HG03520 (cell line): ENCODE results near the gene PCBD1.
"Not testable (repeated sequence)": the region's sequence is repeated elsewhere in the genome, so short reads cannot be mapped to it uniquely, and the experiment has no call there.

Experiments
- ATAC-seq: cut with Tn5 transposase; IDR thresholded peaks from one replicate; pipeline ENCODE4 v1.9.1; 2021; ENCODE audit warnings: mild to moderate bottlenecking, moderate library complexity; ENCODE audit not compliant: unreplicated experiment

Gene PCBD1

GRCh38 chr10:70887804-70888800 lies at the start of gene PCBD1:
Gene PCBD1, minus strand, starts transcription at chr10:70888565. Its CDS starts 32 bp downstream, at chr10:70888533.
- no peak for ATAC-seq

- ATAC-seq, result no peak
Measured at GRCh38 chr10:70937661-70938060, 49.3 kb upstream of the PCBD1 start.

DNA sequence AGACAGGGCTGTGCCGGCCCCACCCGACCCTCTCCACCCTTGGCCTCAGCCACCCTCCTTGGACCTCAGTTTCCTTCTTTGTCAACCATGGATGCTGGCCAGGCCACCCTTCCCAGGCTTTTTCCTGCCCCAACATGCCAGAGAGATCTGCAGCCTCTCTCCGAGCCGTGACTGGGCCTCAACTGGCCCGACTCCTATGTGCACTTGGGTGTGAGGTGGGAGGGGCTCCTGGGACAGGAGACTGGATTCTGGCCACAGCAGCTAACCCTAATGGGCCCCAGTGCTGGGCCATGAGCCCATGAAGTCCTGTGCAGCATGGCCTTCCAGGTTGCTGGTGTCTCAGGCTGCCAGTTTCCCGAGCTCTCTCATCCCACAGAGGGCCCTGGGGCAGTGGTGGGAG lies 47.7 kb upstream of the PCBD1 start:
- no peak for ATAC-seq

- ATAC-seq, result no peak
Measured at GRCh38 chr10:70935631-70936030, 47.3 kb upstream of the PCBD1 start.

DNA sequence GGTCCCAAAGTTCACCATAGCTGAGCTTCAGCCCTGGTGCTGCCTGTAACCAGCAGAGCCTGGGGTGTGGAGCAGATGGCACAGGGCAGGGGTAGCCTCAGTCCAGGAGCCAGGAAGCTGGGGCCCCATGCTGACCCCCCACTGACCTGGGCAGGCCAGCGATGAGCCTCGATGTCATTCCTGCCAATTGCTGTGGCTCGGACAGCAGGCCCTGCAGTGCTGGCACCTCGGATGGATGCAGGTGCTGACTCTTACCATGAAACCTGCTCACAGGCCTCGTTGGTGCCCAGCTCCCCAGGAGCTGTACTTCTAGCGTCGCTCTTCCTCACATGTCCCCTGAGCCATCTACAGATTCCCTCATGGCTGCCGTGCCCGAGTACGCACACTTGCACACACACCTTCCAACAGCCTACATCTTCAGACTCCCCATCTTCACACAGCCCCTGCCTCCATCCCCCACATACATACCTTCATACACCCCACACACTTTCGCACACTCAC lies 46.8 kb upstream of the PCBD1 start:
- ATAC-seq, result no peak

- ATAC-seq, result no peak
Measured at GRCh38 chr10:70934701-70935100, 46.3 kb upstream of the PCBD1 start.

GRCh38 chr10:70932392-70933196 lies 44.2 kb upstream of the PCBD1 start:
- no peak for ATAC-seq

DNA sequence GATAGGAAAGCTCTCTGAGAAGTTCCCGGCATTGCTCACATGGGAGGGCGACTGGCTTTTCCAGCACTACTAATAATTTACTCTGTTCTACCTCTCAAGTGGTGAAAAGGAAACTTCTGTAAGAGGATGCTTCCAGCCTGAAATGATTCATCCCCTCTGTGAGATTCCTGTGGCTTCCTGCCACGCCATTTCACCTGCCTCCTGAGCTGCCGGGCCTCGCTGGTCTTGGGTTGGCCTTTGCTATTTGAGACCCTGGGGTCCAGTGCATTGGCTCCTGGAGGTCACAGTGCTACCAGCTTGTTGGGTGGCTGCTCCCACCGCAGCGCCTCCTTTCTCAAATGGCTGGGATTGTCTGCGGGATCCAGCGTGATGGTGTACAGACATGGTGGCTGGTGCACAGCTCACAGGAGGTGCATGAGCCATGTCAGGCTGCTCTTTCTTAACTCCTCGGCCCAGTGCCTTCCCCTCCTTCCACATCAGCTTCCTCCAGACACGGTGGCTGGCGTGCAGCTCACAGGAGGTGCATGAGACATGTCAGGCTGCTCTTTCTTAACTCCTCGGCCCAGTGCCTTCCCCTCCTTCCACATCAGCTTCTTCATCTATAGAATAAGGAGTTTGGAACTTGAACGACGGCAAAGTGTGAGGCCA lies 42.9 kb upstream of the PCBD1 start:
- ATAC-seq, result no peak

GRCh38 chr10:70930263-70931000 lies 42.1 kb upstream of the PCBD1 start:
- no peak for ATAC-seq

- no peak for ATAC-seq
Measured at GRCh38 chr10:70928140-70928539, 39.8 kb upstream of the PCBD1 start.

DNA sequence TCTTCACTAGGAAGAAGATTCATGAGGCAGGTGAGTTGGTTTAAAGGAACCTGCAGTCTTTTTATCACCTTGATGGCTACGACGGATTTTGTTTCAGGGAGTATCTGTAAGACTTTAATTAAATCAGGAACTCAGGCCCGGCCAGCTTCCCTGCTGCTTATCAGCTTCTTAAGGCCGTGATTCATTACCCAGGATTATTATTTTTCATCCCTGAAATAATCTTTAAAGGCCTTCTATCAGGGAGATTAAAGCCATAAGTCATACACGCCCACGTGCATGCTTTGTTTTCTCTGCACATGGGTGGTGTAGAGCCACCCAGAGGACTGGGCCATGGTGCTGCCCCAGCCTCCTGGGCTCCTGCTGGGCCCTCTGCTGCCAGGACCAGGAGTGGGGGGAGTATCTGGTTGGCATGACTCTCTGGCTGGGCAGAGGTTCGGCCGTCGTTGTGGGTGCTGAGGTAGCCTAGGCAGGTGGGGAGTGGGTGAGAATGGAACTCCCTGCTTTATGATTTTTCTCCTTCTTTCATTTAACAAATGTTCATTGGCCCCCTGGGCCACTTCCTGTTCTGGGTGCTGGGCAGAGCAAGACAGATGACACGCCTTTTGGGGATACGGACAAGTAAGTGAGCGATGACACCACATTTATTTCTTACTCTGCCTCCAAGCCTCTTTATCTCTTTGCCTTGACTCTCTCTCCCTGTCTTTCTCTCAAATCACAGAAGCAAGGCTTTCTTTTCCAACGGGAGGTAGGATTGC lies 39.0 kb upstream of the PCBD1 start:
- no peak for ATAC-seq

GRCh38 chr10:70926226-70927000 lies 38.0 kb upstream of the PCBD1 start:
- no peak for ATAC-seq

DNA sequence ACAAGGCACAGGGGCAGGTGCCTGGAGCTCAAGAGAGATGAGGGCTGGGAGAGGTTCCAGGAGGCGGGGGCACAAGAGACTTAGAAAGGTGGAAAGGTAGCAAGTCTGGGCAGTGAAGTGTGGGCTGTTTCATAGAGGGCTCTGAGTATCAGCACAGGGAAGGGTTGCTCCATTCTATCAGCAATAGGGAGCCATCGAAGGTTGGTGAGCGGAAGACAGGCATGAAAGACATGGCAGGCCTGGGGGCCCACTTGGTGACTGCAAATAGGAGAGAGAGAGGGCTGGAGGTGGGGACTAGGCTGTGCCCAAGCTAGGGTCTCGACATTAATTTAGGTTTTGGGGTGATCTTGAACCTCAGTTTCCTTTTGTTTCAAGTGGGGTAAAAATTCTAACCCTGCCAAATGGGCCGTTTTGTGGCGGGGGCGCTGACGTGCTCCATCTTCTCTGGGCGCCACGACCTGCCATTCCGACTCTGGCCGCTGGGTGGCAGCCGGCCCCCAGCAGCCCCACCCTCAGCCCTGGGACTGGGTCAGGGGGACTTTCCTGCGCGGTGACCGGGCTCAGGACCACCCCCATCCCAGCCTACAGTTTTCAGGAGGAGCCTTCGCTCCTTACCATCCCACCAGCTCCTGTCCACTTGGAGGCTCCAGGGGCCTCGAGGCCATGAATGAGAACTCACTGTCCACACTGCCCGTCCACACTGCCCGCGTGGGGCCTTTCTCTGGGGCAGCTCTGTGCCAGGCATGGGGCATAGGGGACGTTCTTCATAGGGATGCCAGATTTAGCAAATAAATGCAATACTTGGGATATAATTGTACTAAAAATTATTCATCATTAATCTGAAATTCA lies 37.2 kb upstream of the PCBD1 start:
- no peak for ATAC-seq

DNA sequence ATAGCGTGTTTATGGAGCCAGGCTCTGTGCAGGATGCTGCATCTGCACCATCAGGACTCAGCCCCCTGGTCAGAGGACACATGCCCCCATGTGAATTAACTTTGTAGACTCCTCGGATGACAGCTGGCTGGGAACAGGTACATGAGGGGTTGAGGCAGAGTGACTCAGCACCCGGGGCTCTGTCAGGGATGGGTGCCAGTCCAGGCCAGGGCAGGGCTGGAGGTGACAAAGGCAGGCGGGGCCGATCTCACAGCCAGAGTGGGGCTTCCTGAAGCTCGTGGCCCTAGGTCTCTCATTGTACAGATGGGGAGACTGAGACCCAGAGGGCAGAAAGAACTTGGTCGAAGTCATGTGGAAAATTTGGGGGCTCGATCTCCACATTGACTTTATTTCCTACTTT lies 35.3 kb upstream of the PCBD1 start:
- no peak for ATAC-seq

DNA sequence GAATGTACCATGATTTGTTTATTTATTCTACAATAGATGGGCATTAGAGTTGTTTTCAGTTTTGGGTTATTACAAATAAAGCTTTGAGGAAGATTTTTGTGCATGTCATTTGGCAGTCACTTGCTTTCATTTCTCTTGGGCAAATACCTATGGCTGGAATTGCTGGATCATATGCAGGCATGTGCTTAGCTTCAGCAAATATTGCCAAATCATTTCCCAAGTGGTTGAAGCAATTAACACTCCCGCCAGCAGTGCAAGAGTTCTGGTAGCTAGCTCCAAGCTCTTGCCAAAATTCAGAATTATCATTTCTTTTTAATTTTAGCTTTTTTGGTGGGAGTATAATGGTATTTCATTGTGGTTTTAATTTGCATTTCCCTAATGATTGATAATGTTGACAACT lies 32.9 kb upstream of the PCBD1 start:
- ATAC-seq, result no peak

DNA sequence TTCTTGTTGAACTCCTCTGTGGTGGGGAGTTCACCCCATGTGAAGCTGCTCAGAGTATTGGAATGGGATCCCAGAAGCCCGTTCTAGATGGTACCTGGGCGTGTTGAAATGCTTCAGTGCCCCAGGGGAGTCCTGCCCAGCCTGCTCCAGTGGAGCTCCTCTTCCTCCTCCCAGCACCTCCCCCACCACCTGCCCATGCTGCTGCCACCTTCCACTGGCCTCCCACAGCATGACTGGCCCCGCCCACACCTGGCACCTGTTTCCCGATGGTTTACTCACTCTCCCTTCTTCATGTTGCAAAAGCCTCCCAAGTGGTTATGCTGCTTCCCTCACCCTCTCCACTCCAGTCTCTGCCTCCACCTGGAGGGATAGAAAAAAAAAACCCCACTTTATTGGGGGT lies 32.2 kb upstream of the PCBD1 start:
- ATAC-seq, result no peak

DNA sequence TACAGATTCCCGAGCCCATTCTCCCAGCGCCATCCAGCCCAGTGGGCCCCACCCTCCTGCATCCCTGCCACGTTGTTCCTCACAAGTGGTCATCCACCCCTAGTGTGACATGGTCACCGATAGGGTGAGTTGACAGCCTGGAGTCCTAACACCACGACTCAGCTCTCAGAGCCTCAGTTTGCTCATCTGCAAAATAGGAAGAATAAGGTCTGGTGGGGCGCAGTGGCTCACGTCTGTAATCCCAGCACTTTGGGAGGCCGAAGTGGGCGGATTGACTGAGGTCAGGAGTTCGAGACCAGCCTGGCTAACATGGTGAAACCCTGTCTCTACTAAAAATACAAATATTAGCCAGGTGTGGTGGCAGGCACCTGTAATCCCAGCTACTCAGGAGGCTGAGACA lies 31.5 kb upstream of the PCBD1 start:
- ATAC-seq, result not testable (repeated sequence)
